CD14-positive monocyte (primary cell): ENCODE measurements around the gene FKBP1A. TPM values are rescaled to one million over a fixed set of nuclear protein-coding genes. Genes with fewer than 3 reads are reported as not detected.

ENCODE experiments used
- DNase-seq, 3 donors: peaks; one replicate each; pipeline ENCODE4 v3.0.0-alpha.2; 2011 to 2022
- H2AFZ ChIP-seq: 2 replicates; pipeline ENCODE4 v1.6.0; 2012; ENCODE audit warnings: mild to moderate bottlenecking, low read depth, low read length, inconsistent platforms; ENCODE audit not compliant: insufficient read depth, poor library complexity, severe bottlenecking
- H3K27ac ChIP-seq, 2 donors: 1 replicate in 1 of 2; 2 replicates in 1 of 2; pipeline ENCODE4 v1.5.1; 2012 to 2013; ENCODE audit warnings: low read length in 2 of 2, control low read depth in 1 of 2, inconsistent platforms in 1 of 2, low read depth in 1 of 2, mild to moderate bottlenecking in 1 of 2
- H3K27me3 ChIP-seq, 2 donors: one replicate each; pipeline versions ENCODE4 v1.6.0 to v1.6.1; 2011 to 2013; ENCODE audit warnings: low read length in 2 of 2; ENCODE audit not compliant: control insufficient read depth in 2 of 2, insufficient read depth in 2 of 2
- H3K36me3 ChIP-seq, 2 donors: replicated peaks in 1 of 2; 1 replicate in 1 of 2; 2 replicates in 1 of 2; pipeline versions ENCODE4 v1.5.1 to v1.6.1; 2012 to 2013; ENCODE audit warnings: low read length in 2 of 2, control low read depth in 1 of 2, inconsistent platforms in 1 of 2, mild to moderate bottlenecking in 1 of 2; ENCODE audit not compliant: insufficient read depth in 2 of 2, control insufficient read depth in 1 of 2
- H3K4me1 ChIP-seq, 2 donors: 1 replicate in 1 of 2; 2 replicates in 1 of 2; pipeline versions ENCODE4 v1.5.1 to v1.6.1; 2012 to 2013; ENCODE audit warnings: low read length in 2 of 2, control low read depth in 1 of 2, inconsistent platforms in 1 of 2, mild to moderate bottlenecking in 1 of 2, moderate library complexity in 1 of 2; ENCODE audit not compliant: insufficient read depth in 2 of 2, control insufficient read depth in 1 of 2
- H3K4me2 ChIP-seq: replicated peaks from 2 replicates; pipeline ENCODE3; 2012; ENCODE audit warnings: low read length, moderate library complexity, mild to moderate bottlenecking; ENCODE audit not compliant: poor library complexity, severe bottlenecking; ENCODE audit errors: extremely low read depth
- H3K4me3 ChIP-seq, 3 experiments: fragments of 200-600 bp in 1 of 3; sonication (generic) in 1 of 3; replicated peaks in 1 of 3; 1 replicate in 2 of 3; 2 replicates in 1 of 3; pipeline ENCODE4 v1.5.1; 2011 to 2013; ENCODE audit warnings: low read length in 3 of 3, mild to moderate bottlenecking in 3 of 3, control low read depth in 2 of 3, low read depth in 2 of 3, inconsistent platforms in 1 of 3, moderate library complexity in 1 of 3
- H3K79me2 ChIP-seq: 2 replicates; pipeline ENCODE4 v1.6.0; 2012; ENCODE audit warnings: mild to moderate bottlenecking, control low read depth, inconsistent platforms, low read length, moderate library complexity; ENCODE audit not compliant: insufficient read depth
- H3K9ac ChIP-seq: 2 replicates; pipeline ENCODE4 v1.6.0; 2017; ENCODE audit warnings: low read length, mild to moderate bottlenecking; ENCODE audit not compliant: insufficient read depth, poor library complexity, severe bottlenecking
- H3K9me3 ChIP-seq, 2 donors: replicated peaks in 1 of 2; 1 replicate in 1 of 2; 2 replicates in 1 of 2; pipeline versions ENCODE4 v1.5.1 to v1.6.1; 2012 to 2013; ENCODE audit warnings: low read length in 2 of 2, control low read depth in 1 of 2; ENCODE audit not compliant: control insufficient read depth in 1 of 2, insufficient read depth in 1 of 2
- H4K20me1 ChIP-seq: 2 replicates; pipeline ENCODE4 v1.6.0; 2012; ENCODE audit warnings: mild to moderate bottlenecking, low read length, control low read depth, moderate library complexity; ENCODE audit not compliant: insufficient read depth
- H3K27ac Mint-ChIP-seq, 7 donors: one replicate each; pipeline ENCODE4 v1.8.0; 2020; ENCODE audit warnings: mild to moderate bottlenecking in 7 of 7, mixed read lengths in 7 of 7, moderate library complexity in 6 of 7, inconsistent platforms in 2 of 7
- H3K27me3 Mint-ChIP-seq, 3 donors: one replicate each; pipeline ENCODE4 v1.8.0; 2021 to 2022; ENCODE audit warnings: low read depth in 3 of 3, mild to moderate bottlenecking in 3 of 3, mixed read lengths in 3 of 3, moderate library complexity in 3 of 3, inconsistent platforms in 1 of 3
- H3K36me3 Mint-ChIP-seq, 2 donors: one replicate each; pipeline ENCODE4 v1.8.0; 2020; ENCODE audit warnings: mixed read lengths in 2 of 2, inconsistent platforms in 1 of 2, mild to moderate bottlenecking in 1 of 2
- H3K4me1 Mint-ChIP-seq: one replicate; pipeline ENCODE4 v1.8.0; 2020; ENCODE audit warnings: mild to moderate bottlenecking, mixed read lengths
- H3K4me3 Mint-ChIP-seq, 2 donors: one replicate each; pipeline ENCODE4 v1.8.0; 2020; ENCODE audit warnings: mild to moderate bottlenecking in 2 of 2, mixed read lengths in 2 of 2, moderate library complexity in 1 of 2
- H3K9me3 Mint-ChIP-seq, 7 donors: one replicate each; pipeline ENCODE4 v1.8.0; 2020 to 2022; ENCODE audit warnings: mixed read lengths in 7 of 7, mild to moderate bottlenecking in 6 of 7, moderate library complexity in 6 of 7, inconsistent platforms in 2 of 7
- CTCF ChIP-seq: fragments of 200-600 bp; IDR thresholded peaks from one replicate; pipeline ENCODE4 v1.8.0; 2022; ENCODE audit warnings: antibody characterized with exemption, mild to moderate bottlenecking
- WGBS: methylation state at CpG from one replicate; pipeline ENCODE4 v1.1.5; 2013; ENCODE audit warnings: missing lambda C conversion rate; ENCODE audit not compliant: insufficient coverage; 5-methylcytosine and 5-hydroxymethylcytosine counted together
- intact Hi-C, 2 donors: fragments of 100-400 bp; cut with micrococcal nuclease; formaldehyde crosslinking; loops; one replicate each; pipeline versions ENCODE4 v1.15.0 to v1.15.1; 2023
- polyA plus RNA-seq, 3 donors: library from polyadenylated mRNA; depleted of rRNA in 1 of 3; unstranded in 2 of 3; stranded (reverse) in 1 of 3; fragments of 300-500 nt in 2 of 3; fragments of >200 nt in 1 of 3; fragmentation: Illumina TruSeq in 2 of 3; gene quantifications; 1 replicate in 2 of 3; 2 replicates in 1 of 3; pipeline ENCODE4 v1.2.3, GENCODE V29; 2012 to 2021

Gene FKBP1A
- polyA plus RNA-seq, 3 donors = 155 to 268 (median 194) TPM

- no peaks in the 10 kb centered on the region for H3K9me3 ChIP-seq
- Mint-ChIP-seq H3K27me3 (peaks cover 0 to 6% (median 1%) of the 10 kb centered on the region in 3 donors), H3K4me1 (peaks cover 80% of the 10 kb centered on the region), H3K9me3 (no peaks in the 10 kb centered on the region), H3K4me3 (peak overlapping the region; percentile 92 to 94), H3K36me3 (peaks cover 32 to 45% of the 10 kb centered on the region in 2 donors), H3K27ac (peak overlapping the region in 6 of 7 donors; percentile 30 to 96 (median 93))
- peak overlapping the region in 1 of 2 donors; percentile 85 for H3K27ac ChIP-seq
- H3K79me2 ChIP-seq = peaks cover 70% of the 10 kb centered on the region
- intact Hi-C loops = loop anchor here (5.0 to 10.0 kb wide), 3 partner anchors 47 to 104 kb away; partner anchors contain the start of gene SIRPB2 (in 1 of the 2)
- H3K4me2 ChIP-seq = peak overlapping the region; percentile 88
- H2AFZ ChIP-seq = no peak overlapping the region
- peak overlapping the region in 2 of 3 experiments; percentile 98 for H3K4me3 ChIP-seq
- 68% methylated on average over 13 of the region's 16 CpGs for WGBS
- peak overlapping the region; percentile 83 for H3K9ac ChIP-seq
- H3K36me3 ChIP-seq = peaks cover 12 to 46% of the 10 kb centered on the region in 2 donors
- H4K20me1 ChIP-seq = peaks cover 67% of the 10 kb centered on the region
- peaks cover 49 to 62% of the 10 kb centered on the region in 2 donors for H3K4me1 ChIP-seq
- H3K27me3 ChIP-seq = peaks cover 0 to 6% of the 10 kb centered on the region in 2 donors
- no peak for TF ChIP-seq CTCF
- DNase-seq = no peak
These were observed 2.1 kb downstream of the FKBP1A start for GRCh38 chr20:1390581-1391403.

GRCh38 chr20:1389703-1390580 lies 2.9 kb downstream of the FKBP1A start:
- Histone ChIP-seq H3K27ac (peak overlapping the region in 1 of 2 donors; percentile 85), H3K9ac (peak overlapping the region; percentile 83), H3K4me2 (peak overlapping the region; percentile 88), H3K79me2 (peaks cover 78% of the 10 kb centered on the region), H3K4me1 (peaks cover 49 to 64% of the 10 kb centered on the region in 2 donors), H4K20me1 (peaks cover 76% of the 10 kb centered on the region), H2AFZ (no peak overlapping the region), H3K4me3 (peak overlapping the region in 1 of 3 experiments; percentile 98), H3K27me3 (no peaks in the 10 kb centered on the region), H3K9me3 (no peaks in the 10 kb centered on the region), H3K36me3 (peaks cover 12 to 54% of the 10 kb centered on the region in 2 donors)
- Mint-ChIP-seq H3K27ac (peak overlapping the region; percentile 16 to 93 (median 81)), H3K36me3 (peaks cover 38 to 53% of the 10 kb centered on the region in 2 donors), H3K4me1 (peaks cover 85% of the 10 kb centered on the region), H3K27me3 (peaks cover 0 to 4% (median 4%) of the 10 kb centered on the region in 3 donors), H3K4me3 (peak overlapping the region in 1 of 2 donors; percentile 94), H3K9me3 (no peaks in the 10 kb centered on the region)
- no peak for DNase-seq
- intact Hi-C loops = loop anchor here (5.0 to 10.0 kb wide), 3 partner anchors 47 to 105 kb away; partner anchors contain the start of gene SIRPB2 (in 1 of the 2)
- WGBS = 100% methylated on average over 1 of the region's 6 CpGs
- no peak for TF ChIP-seq CTCF
